ENCODE results near the gene ELAVL2. TPM values are rescaled to one million over a fixed set of nuclear protein-coding genes. Genes with fewer than 3 reads are reported as not detected.

ELAVL2 gene
- total RNA-seq, 1 donor from 2014 or later: 31.3 TPM

GRCh38 chr9:23669776-23670175 lies 156.3 kb downstream of the ELAVL2 start:
- DNase-seq (ENCODE audit: low read depth, low spot score): no peak
- H3K27me3 Mint-ChIP-seq (ENCODE audit: low read depth): no peaks in the 10 kb centered on the region
- peaks cover 2% of the 10 kb centered on the region for H3K9me3 Mint-ChIP-seq
- no peak for TF ChIP-seq CTCF (conservative IDR thresholded peaks at IDR 0.05)
- H3K36me3 Mint-ChIP-seq (ENCODE audit: low read depth): peaks cover 42% of the 10 kb centered on the region
- H3K4me3 Mint-ChIP-seq: no peak overlapping the region
- no peaks in the 10 kb centered on the region for H3K4me1 Mint-ChIP-seq
- no peak overlapping the region for H3K27ac Mint-ChIP-seq (ENCODE audit: unreplicated experiment)

- Mint-ChIP-seq H3K36me3 (ENCODE audit: low read depth) (peaks cover 29% of the 10 kb centered on the region), H3K4me3 (no peak overlapping the region), H3K4me1 (no peaks in the 10 kb centered on the region), H3K9me3 (peaks cover 2% of the 10 kb centered on the region), H3K27me3 (ENCODE audit: low read depth) (no peaks in the 10 kb centered on the region), H3K27ac (ENCODE audit: unreplicated experiment) (no peak overlapping the region)
- no peak for TF ChIP-seq CTCF (conservative IDR thresholded peaks at IDR 0.05)
- DNase-seq (ENCODE audit: low read depth, low spot score): no peak
Observed at GRCh38 chr9:23665635-23666034, 160.4 kb downstream of the ELAVL2 start.

DNA sequence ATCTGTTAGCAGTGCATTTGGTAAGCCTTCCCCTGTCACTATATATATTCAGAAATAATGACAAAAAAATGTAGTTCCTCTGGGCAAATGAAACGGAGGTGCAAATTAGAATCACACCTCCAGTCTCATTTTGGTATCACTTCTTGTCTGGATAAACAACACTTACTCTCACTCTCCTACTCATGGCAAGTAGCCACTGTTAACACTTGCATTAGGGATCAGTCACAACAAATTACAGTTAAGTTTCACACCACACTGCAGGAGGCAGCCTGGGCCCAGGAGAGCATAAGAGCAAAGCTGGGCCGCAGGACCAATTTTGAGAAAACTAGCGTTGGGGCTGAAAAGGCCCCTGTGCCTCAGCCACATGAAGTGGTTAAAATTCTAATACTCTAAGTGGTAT lies 161.0 kb downstream of the ELAVL2 start:
- DNase-seq (ENCODE audit: low read depth, low spot score): no peak
- Mint-ChIP-seq H3K27ac (ENCODE audit: unreplicated experiment) (no peak overlapping the region), H3K4me3 (no peak overlapping the region), H3K9me3 (peaks cover 2% of the 10 kb centered on the region), H3K27me3 (ENCODE audit: low read depth) (no peaks in the 10 kb centered on the region), H3K4me1 (no peaks in the 10 kb centered on the region), H3K36me3 (ENCODE audit: low read depth) (peaks cover 24% of the 10 kb centered on the region)
- TF ChIP-seq CTCF (conservative IDR thresholded peaks at IDR 0.05): no peak

- Mint-ChIP-seq H3K9me3 (peaks cover 2% of the 10 kb centered on the region), H3K27me3 (ENCODE audit: low read depth) (no peaks in the 10 kb centered on the region), H3K27ac (ENCODE audit: unreplicated experiment) (no peak overlapping the region), H3K4me1 (no peaks in the 10 kb centered on the region), H3K4me3 (no peak overlapping the region), H3K36me3 (ENCODE audit: low read depth) (peaks cover 21% of the 10 kb centered on the region)
- no peak for DNase-seq (ENCODE audit: low read depth, low spot score)
- no peak for TF ChIP-seq CTCF (conservative IDR thresholded peaks at IDR 0.05)
Observed at GRCh38 chr9:23663946-23664345, 162.1 kb downstream of the ELAVL2 start.

- H3K27me3 Mint-ChIP-seq (ENCODE audit: low read depth): no peaks in the 10 kb centered on the region
- no peaks in the 10 kb centered on the region for H3K4me1 Mint-ChIP-seq
- H3K36me3 Mint-ChIP-seq (ENCODE audit: low read depth): peaks cover 19% of the 10 kb centered on the region
- H3K9me3 Mint-ChIP-seq: peaks cover 2% of the 10 kb centered on the region
- TF ChIP-seq CTCF (conservative IDR thresholded peaks at IDR 0.05): no peak
- no peak overlapping the region for H3K4me3 Mint-ChIP-seq
- H3K27ac Mint-ChIP-seq (ENCODE audit: unreplicated experiment): no peak overlapping the region
- DNase-seq (ENCODE audit: low read depth, low spot score): no peak
Observed at GRCh38 chr9:23663536-23663935, 162.5 kb downstream of the ELAVL2 start.

- Mint-ChIP-seq H3K27ac (ENCODE audit: unreplicated experiment) (no peak overlapping the region), H3K9me3 (peaks cover 2% of the 10 kb centered on the region), H3K27me3 (ENCODE audit: low read depth) (no peaks in the 10 kb centered on the region), H3K4me1 (no peaks in the 10 kb centered on the region), H3K36me3 (ENCODE audit: low read depth) (peaks cover 17% of the 10 kb centered on the region), H3K4me3 (no peak overlapping the region)
- TF ChIP-seq CTCF (conservative IDR thresholded peaks at IDR 0.05): no peak
- DNase-seq (ENCODE audit: low read depth, low spot score): no peak
Observed at GRCh38 chr9:23663125-23663524, 162.9 kb downstream of the ELAVL2 start.

All from neural crest cell (in vitro differentiated cells).